Glutamatergic neuron (in vitro differentiated cells): ENCODE results near the gene SPPL2B. TPM values are rescaled to one million over a fixed set of nuclear protein-coding genes. Genes with fewer than 3 reads are reported as not detected.
A peak's percentile ranks its signal among the peaks of the same experiment; 100 is the strongest.

ENCODE experiments used
- DNase-seq: peaks from one replicate; pipeline ENCODE4 v3.0.0; 2022
- H3K27ac Mint-ChIP-seq: one replicate; pipeline ENCODE4 v1.8.0; 2020; ENCODE audit warnings: mild to moderate bottlenecking, mixed read lengths, inconsistent platforms; ENCODE audit not compliant: unreplicated experiment
- H3K27me3 Mint-ChIP-seq: one replicate; pipeline ENCODE4 v1.8.0; 2020; ENCODE audit warnings: mild to moderate bottlenecking, moderate library complexity, mixed read lengths, inconsistent platforms; ENCODE audit not compliant: unreplicated experiment
- H3K36me3 Mint-ChIP-seq: one replicate; pipeline ENCODE4 v1.8.0; 2020; ENCODE audit warnings: mild to moderate bottlenecking, mixed read lengths, inconsistent platforms; ENCODE audit not compliant: unreplicated experiment
- H3K4me1 Mint-ChIP-seq: one replicate; pipeline ENCODE4 v1.8.0; 2020; ENCODE audit warnings: mild to moderate bottlenecking, low read depth, mixed read lengths, inconsistent platforms; ENCODE audit not compliant: unreplicated experiment
- H3K4me3 Mint-ChIP-seq: one replicate; pipeline ENCODE4 v1.8.0; 2020; ENCODE audit warnings: mild to moderate bottlenecking, mixed read lengths, inconsistent platforms; ENCODE audit not compliant: unreplicated experiment
- H3K9me3 Mint-ChIP-seq: one replicate; pipeline ENCODE4 v1.8.0; 2020; ENCODE audit warnings: mild to moderate bottlenecking, moderate library complexity, mixed read lengths, inconsistent platforms; ENCODE audit not compliant: unreplicated experiment
- total RNA-seq: library from RNA; stranded (reverse); fragmentation: NEBNext Ultra II Directional; extraction: Animal tissue kit (Norgen Biotek cat#: 25700); gene quantifications from one replicate; pipeline ENCODE4 v1.2.1, GENCODE V29; 2021; ENCODE audit not compliant: unreplicated experiment
- TF ChIP-seq, protein P1 (sequence below): fragments of 200-600 bp; sonication (generic); IDR thresholded peaks from one replicate; pipeline ENCODE4 v1.5.0; 2021; ENCODE audit not compliant: partially characterized antibody, unreplicated experiment

SPPL2B gene
- total RNA-seq, 1 donor from 2014 or later: 166 TPM

GRCh38 chr19:2380567-2380966 is 52.1 kb downstream of the SPPL2B start:
- H3K9me3 Mint-ChIP-seq: peaks cover 7% of the 10 kb centered on the region
- peaks cover 2% of the 10 kb centered on the region for H3K4me1 Mint-ChIP-seq
- TF ChIP-seq, protein P1, sequence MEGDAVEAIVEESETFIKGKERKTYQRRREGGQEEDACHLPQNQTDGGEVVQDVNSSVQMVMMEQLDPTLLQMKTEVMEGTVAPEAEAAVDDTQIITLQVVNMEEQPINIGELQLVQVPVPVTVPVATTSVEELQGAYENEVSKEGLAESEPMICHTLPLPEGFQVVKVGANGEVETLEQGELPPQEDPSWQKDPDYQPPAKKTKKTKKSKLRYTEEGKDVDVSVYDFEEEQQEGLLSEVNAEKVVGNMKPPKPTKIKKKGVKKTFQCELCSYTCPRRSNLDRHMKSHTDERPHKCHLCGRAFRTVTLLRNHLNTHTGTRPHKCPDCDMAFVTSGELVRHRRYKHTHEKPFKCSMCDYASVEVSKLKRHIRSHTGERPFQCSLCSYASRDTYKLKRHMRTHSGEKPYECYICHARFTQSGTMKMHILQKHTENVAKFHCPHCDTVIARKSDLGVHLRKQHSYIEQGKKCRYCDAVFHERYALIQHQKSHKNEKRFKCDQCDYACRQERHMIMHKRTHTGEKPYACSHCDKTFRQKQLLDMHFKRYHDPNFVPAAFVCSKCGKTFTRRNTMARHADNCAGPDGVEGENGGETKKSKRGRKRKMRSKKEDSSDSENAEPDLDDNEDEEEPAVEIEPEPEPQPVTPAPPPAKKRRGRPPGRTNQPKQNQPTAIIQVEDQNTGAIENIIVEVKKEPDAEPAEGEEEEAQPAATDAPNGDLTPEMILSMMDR: no peak
- no peak overlapping the region for H3K4me3 Mint-ChIP-seq
- no peak for DNase-seq
- H3K36me3 Mint-ChIP-seq: no peaks in the 10 kb centered on the region
- H3K27me3 Mint-ChIP-seq: peaks cover 6% of the 10 kb centered on the region
- H3K27ac Mint-ChIP-seq: no peak overlapping the region

DNA sequence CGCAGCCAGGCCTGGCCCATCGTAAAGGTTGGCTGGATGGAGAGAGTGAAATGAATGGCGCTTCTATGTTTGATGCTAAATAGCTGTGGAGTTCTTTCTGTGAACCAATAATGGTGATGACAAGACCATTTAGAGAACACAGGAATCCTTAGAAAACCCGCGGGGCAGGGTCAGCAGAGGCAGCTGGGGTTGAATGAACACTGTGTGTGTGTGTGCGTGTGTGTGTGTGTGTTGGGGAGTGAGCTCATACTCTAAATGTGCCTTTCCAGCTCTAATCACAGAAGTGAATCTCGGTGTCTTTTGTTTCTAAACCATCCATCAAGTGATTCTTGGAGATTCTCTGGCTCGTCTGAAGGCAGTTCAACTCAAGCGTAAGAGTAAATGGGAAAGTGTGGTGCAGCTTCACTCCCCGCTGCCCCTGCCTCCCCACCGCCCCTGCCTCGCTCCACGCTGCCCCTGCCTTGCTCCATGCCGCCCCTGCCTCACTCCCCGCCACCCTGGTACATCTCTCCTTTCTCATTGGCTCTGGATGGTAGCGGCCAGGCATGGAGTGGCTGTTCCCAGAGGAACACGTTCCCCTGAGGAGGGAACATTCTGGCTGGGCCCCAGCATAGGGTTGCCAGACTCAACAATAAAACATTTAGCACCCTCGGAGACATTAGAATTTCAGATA is 52.8 kb downstream of the SPPL2B start:
- peaks cover 7% of the 10 kb centered on the region for H3K9me3 Mint-ChIP-seq
- H3K36me3 Mint-ChIP-seq: no peaks in the 10 kb centered on the region
- H3K4me3 Mint-ChIP-seq: no peak overlapping the region
- no peak overlapping the region for H3K27ac Mint-ChIP-seq
- peaks cover 6% of the 10 kb centered on the region for H3K27me3 Mint-ChIP-seq
- TF ChIP-seq, protein P1: no peak
- DNase-seq: peak; percentile 36
- H3K4me1 Mint-ChIP-seq: peaks cover 2% of the 10 kb centered on the region

DNA sequence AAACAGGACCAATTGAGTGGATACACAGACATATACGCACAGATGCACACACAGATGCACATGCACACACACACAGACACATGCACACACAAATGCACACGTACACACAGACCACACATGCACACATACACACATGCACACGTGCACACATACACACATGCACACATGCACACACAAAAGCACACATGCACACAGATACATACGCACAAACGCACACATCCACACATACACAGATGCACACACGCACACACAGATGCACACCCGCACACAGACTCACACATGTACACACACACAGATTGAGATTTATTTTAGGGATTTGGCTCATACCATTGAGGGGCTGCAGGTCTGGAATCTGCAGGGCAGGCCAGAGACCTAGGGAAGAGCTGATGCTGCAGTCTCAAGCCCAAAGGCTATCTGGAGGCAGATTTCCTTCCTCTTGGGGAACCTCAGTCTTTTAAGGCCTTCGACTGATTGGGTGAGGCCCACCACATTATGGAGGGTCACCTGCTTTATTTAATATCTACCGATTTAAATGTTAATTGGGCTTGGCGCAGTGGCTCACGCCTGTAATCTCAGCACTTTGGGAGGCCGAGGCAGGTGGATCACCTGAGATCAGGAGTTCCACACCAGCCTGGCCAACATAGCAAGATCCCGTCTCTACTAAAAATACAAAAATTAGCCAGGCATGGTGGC is 54.2 kb downstream of the SPPL2B start:
- Mint-ChIP-seq H3K27me3 (peaks cover 6% of the 10 kb centered on the region), H3K9me3 (peaks cover 7% of the 10 kb centered on the region)

GRCh38 chr19:2385053-2385721 is 56.7 kb downstream of the SPPL2B start:
- Mint-ChIP-seq H3K4me1 (peaks cover 5% of the 10 kb centered on the region), H3K36me3 (no peaks in the 10 kb centered on the region), H3K27me3 (peaks cover 4% of the 10 kb centered on the region), H3K4me3 (no peak overlapping the region), H3K27ac (no peak overlapping the region), H3K9me3 (peaks cover 3% of the 10 kb centered on the region)
- DNase-seq: peak; percentile 46
- TF ChIP-seq, protein P1: no peak

More for the DNA sequence above, 54.2 kb downstream of the SPPL2B start:
- no peaks in the 10 kb centered on the region for H3K36me3 Mint-ChIP-seq
- peak overlapping the region; percentile 22 for H3K27ac Mint-ChIP-seq
- no peak for DNase-seq
- H3K4me1 Mint-ChIP-seq: peaks cover 4% of the 10 kb centered on the region
- TF ChIP-seq, protein P1: no peak
- H3K4me3 Mint-ChIP-seq: no peak overlapping the region
